HFF-Myc (cell line): ENCODE data around the gene ANAPC5.
"Not testable (repeated sequence)": the region's sequence is repeated elsewhere in the genome, so short reads cannot be mapped to it uniquely, and the experiment has no call there.

Source experiments
- DNase-seq: peaks from one replicate; pipeline ENCODE4 v3.0.0-alpha.2; 2011; ENCODE audit warnings: low read depth; ENCODE audit errors: extremely low read depth
- H3K4me3 ChIP-seq: replicated peaks from 2 replicates; pipeline ENCODE4 v1.5.1; 2011; ENCODE audit warnings: low read depth, mild to moderate bottlenecking, control low read depth, low read length
- TF ChIP-seq, protein P1 (sequence below): IDR thresholded peaks from 2 replicates; pipeline ENCODE4 v1.5.1; 2012; ENCODE audit warnings: mild to moderate bottlenecking, low read depth, low read length, control low read depth; ENCODE audit errors: missing control alignments

The ANAPC5 gene

DNA sequence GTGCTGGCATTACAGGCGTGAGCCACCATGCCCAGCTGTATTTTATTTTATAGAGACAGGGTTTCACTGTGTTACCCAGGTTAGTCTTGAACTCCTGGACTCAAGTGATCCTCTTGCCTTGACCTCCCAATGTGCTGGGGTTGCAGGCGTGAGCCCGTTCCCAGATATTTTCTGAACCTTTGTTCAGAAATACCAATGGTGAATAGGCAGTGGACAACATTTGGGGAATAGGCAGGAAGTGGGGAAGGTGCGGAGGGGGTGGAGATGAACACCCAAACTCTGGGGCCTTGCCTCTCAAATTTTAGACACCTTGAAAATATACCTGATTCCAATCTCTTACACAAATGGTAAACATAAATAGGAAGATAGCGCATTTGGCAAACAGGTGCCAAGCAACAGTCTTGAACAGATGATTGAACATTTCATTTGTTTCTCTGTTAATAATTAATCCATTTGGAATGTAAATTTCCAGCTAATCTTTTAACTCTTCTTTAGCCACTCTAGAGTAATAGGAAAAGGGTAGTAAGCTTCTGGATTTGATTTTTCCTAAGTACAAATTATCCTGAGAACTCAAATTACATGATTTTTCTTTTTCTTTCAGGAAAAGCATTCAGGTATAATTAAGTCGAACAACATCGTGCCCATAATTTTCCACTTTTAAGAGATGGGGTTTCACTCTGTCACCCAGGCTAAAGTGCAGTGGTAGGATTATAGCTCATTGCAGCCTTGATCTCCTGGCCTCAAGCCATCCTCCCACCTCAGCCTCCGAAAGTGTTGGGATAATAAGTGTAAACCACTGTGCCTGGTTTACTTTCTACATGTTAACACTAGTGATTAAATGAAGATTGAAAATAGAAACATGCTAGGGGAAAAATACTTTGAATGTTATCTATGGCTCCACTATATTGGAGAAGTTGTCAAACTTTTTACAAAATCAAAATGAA is 24.8 kb upstream of the ANAPC5 start:
- TF ChIP-seq, protein P1, sequence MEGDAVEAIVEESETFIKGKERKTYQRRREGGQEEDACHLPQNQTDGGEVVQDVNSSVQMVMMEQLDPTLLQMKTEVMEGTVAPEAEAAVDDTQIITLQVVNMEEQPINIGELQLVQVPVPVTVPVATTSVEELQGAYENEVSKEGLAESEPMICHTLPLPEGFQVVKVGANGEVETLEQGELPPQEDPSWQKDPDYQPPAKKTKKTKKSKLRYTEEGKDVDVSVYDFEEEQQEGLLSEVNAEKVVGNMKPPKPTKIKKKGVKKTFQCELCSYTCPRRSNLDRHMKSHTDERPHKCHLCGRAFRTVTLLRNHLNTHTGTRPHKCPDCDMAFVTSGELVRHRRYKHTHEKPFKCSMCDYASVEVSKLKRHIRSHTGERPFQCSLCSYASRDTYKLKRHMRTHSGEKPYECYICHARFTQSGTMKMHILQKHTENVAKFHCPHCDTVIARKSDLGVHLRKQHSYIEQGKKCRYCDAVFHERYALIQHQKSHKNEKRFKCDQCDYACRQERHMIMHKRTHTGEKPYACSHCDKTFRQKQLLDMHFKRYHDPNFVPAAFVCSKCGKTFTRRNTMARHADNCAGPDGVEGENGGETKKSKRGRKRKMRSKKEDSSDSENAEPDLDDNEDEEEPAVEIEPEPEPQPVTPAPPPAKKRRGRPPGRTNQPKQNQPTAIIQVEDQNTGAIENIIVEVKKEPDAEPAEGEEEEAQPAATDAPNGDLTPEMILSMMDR, result no peak
- DNase-seq, result no peak
- no peak overlapping the region for H3K4me3 ChIP-seq

DNA sequence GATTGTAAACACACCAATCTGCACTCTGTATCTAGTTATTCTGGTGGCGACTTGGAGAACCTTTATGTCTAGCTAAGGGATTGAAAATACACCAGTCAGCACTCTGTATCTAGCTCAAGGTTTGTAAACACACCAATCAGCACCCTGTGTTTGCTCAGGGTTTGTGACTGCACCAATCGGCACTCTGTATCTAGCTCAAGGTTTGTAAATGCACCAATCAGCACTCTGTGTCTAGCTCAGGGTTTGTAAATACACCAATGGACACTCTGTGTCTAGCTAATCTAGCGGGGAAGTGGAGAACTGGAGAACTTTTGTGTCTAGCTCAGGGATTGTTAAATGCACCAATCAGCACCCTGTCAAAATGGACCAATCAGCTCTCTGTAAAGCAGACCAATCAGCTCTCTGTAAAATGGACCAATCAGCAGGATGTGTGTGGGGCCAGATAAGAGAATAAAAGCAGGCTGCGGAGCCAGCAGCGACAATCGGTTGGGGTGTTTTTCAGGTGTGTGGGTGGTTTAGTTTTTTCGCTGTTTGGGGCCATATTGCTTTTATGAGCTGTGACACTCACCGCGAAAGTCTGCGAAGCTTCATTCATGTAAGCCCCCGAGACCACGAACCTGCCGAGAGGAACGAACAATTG is 22.9 kb upstream of the ANAPC5 start:
- not testable (repeated sequence) for DNase-seq, H3K4me3 ChIP-seq

DNA sequence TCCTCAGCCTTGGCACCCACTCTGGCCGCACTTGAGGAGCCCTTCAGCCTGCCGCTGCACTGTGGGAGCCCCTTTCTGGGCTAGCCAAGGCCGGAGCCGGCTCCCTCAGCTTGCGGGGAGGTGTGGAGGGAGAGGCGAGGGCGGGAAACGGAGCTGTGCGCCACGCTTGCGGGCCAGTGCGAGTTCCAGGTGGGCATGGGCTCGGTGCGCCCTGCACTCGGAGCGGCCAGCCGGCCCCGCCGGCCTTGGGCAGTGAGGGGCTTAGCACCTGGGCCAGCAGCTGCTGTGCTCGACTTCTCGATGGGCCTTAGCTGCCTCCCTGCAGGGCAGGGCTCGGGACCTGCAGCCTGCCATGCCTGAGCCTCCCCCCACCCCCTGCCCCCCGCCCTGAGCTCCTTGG is 22.1 kb upstream of the ANAPC5 start:
- H3K4me3 ChIP-seq, DNase-seq: not testable (repeated sequence)

DNA sequence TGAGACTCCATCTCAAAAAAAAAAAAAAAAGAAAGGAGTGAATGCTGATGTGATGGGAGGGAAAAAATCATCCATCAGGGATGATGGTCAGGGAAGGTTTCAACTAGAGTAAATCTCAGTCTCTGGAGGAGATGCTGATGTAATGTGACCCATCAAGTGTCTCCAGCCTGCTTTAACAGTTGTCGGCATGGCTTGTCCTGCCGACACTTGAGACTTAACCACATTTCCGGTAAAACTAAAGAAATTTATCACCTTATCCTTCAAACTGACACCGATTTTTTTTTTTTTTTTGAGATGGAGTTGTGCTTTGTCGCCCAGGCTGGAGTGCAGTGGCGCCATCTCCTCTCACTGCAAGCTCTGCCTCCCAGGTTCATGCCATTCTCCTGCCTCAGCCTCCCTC is 21.5 kb upstream of the ANAPC5 start:
- H3K4me3 ChIP-seq, result no peak overlapping the region
- TF ChIP-seq, protein P1, result no peak
- no peak for DNase-seq

DNA sequence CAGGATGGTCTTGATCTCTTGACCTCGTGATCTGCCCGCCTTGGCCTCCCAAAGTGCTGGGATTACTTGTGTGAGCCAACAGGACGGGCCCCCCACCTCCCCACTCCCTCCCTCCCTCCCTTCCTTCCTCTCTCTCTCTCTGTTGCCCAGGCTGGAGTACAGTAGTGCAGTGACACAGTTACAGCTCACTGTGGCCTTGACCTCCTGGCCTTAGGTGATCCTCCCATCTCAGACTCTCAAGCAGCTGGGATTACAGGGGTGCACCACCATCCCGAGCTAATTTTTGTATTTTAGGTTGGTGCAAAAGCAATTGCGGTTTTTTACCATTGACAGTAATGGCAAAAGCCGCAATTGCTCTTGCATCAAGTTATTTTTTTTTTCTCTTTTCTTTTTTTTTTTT is 19.2 kb upstream of the ANAPC5 start:
- TF ChIP-seq, protein P1, result no peak
- H3K4me3 ChIP-seq, result no peak overlapping the region
- DNase-seq, result no peak

DNA sequence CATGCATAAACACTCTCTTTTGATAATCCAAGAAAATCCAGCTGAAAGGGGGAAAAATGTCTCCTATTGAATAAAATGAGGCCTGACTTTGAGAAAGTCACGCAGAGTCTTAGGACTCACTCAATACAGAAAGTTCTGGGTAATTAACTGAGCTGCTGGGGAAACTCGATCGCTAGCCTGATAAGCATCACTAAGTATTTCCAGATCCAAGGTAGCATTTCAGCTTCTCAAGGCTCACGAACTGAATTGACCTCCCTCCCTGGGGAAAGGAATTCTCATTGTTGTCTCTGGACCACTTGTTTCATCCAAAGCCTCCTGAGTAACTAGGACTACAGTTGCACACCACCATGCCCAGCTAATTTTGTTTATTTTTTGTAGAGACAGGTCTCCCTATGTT is 13.8 kb upstream of the ANAPC5 start:
- no peak overlapping the region for H3K4me3 ChIP-seq
- DNase-seq, result no peak
- TF ChIP-seq, protein P1, result no peak

DNA sequence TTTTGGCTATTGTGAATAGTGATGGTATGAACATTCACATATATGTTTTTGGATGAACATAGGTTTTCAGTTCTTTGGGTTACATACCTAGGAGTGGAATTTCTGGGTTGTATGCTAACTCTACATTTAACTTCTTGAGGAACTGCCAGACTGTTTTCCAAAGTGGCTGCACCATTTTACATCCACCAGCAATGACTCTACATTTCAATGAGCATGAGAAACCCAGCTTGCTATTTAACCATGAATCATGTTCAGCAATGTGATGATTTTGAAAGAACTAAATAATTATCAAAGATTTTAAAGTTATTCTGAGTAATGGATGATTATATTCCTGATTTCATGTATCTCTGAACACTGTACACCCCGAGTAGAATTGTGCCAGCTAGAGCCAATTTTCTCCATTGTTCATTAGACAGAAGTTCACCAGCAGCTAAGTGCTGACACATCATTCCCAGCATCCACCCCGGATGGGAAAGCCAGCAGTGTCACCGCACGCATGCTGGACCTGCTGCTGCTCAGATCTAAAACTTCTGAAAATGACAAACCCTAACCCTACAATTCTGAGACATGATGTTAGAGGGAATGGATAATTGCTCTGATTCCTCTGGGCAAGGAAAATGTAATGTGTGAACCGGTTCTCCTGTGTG is 13.3 kb upstream of the ANAPC5 start:
- H3K4me3 ChIP-seq, result no peak overlapping the region
- TF ChIP-seq, protein P1, result no peak
- DNase-seq, result no peak
